GM12892 (cell line): ENCODE measurements around the gene DECR2.

ENCODE experiments used
- POLR2A ChIP-seq: IDR thresholded peaks from 2 replicates; pipeline ENCODE4 v1.6.1; 2011; ENCODE audit warnings: low read depth, low read length, control low read depth
- POLR2AphosphoS5 ChIP-seq: IDR thresholded peaks from 2 replicates; pipeline ENCODE4 v1.6.1; 2011; ENCODE audit warnings: low read depth, low read length, control low read depth
- TAF1 ChIP-seq: IDR thresholded peaks from 2 replicates; pipeline ENCODE4 v1.6.1; 2011; ENCODE audit warnings: low read depth, mild to moderate bottlenecking, control low read depth, low read length, borderline replicate concordance

GRCh38 chr16:369275-369865, 32.3 kb upstream of the DECR2 start:
- TF ChIP-seq TAF1 (no peak), POLR2A (no peak), POLR2AphosphoS5 (no peak)
